SIG-M5 treated with dmso at 0.1 percent for 504 hours (cell line): ENCODE measurements around the gene APBB2.

Experiments used
- DNase-seq: peaks from one replicate; lab custom pipeline; 2025; ENCODE audit not compliant: unreplicated experiment; lab: John Stamatoyannopoulos, UW

The APBB2 gene

GRCh38 chr4:41142376-41143310 is 71.7 kb downstream of the APBB2 start:
- DNase-seq: no peak

GRCh38 chr4:41141900-41142299 is 72.4 kb downstream of the APBB2 start:
- DNase-seq: no peak

GRCh38 chr4:41140410-41140809 is 73.9 kb downstream of the APBB2 start:
- no peak for DNase-seq

GRCh38 chr4:41137879-41138278 is 76.5 kb downstream of the APBB2 start:
- no peak for DNase-seq

GRCh38 chr4:41136456-41136855 is 77.9 kb downstream of the APBB2 start:
- DNase-seq: no peak

- DNase-seq: no peak
Observed at GRCh38 chr4:41135801-41136200, 78.5 kb downstream of the APBB2 start.

GRCh38 chr4:41134581-41134980 is 79.8 kb downstream of the APBB2 start:
- DNase-seq: no peak

- DNase-seq: no peak
Observed at GRCh38 chr4:41133454-41134018, 80.8 kb downstream of the APBB2 start.

- peak; percentile 20 for DNase-seq
Observed at GRCh38 chr4:41132055-41132683, 82.2 kb downstream of the APBB2 start.

GRCh38 chr4:41129936-41130440 is 84.4 kb downstream of the APBB2 start:
- no peak for DNase-seq

- no peak for DNase-seq
Observed at GRCh38 chr4:41129128-41129754, 85.1 kb downstream of the APBB2 start.

- DNase-seq: no peak
Observed at GRCh38 chr4:41125558-41126311, 88.6 kb downstream of the APBB2 start.

- no peak for DNase-seq
Observed at GRCh38 chr4:41124916-41125548, 89.3 kb downstream of the APBB2 start.

- no peak for DNase-seq
Observed at GRCh38 chr4:41122775-41123174, 91.6 kb downstream of the APBB2 start.

- no peak for DNase-seq
Observed at GRCh38 chr4:41122309-41122708, 92.0 kb downstream of the APBB2 start.

GRCh38 chr4:41121906-41122305 is 92.4 kb downstream of the APBB2 start:
- DNase-seq: no peak

GRCh38 chr4:41120297-41121217 is 93.8 kb downstream of the APBB2 start:
- DNase-seq: no peak

GRCh38 chr4:41119867-41120295 is 94.5 kb downstream of the APBB2 start:
- no peak for DNase-seq

- no peak for DNase-seq
Observed at GRCh38 chr4:41111791-41112190, 102.6 kb downstream of the APBB2 start.
